ENCODE measurements around the gene CFAP100. TPM values are rescaled to one million over a fixed set of nuclear protein-coding genes. Genes with fewer than 3 reads are reported as not detected.
A peak's percentile ranks its signal among the peaks of the same experiment; 100 is the strongest.

The CFAP100 gene
- total and polyA plus RNA-seq, 2 experiments from 2014 or later, result not detected

- Histone ChIP-seq H3K9me3 (ENCODE audit: low read depth) (no peaks in the 10 kb centered on the region), H3K27me3 (peaks cover 6% of the 10 kb centered on the region), H3K36me3 (peaks cover 5% of the 10 kb centered on the region), H3K4me3 (peak overlapping the region; percentile 81), H3K27ac (peak overlapping the region; percentile 78), H3K4me1 (ENCODE audit: low read depth) (peaks cover 6% of the 10 kb centered on the region)
- peak; percentile 96 to 98 for DNase-seq (ENCODE audit: low read depth in 1 of 2, low spot score in 1 of 2)
- TF ChIP-seq CTCF (IDR thresholded peaks at IDR 0.05; ENCODE audit: low read depth, low read length), result no peak
Measured at GRCh38 chr3:126355777-126356372, 38.8 kb upstream of the CFAP100 start.

GRCh38 chr3:126356373-126357264 is 38.1 kb upstream of the CFAP100 start:
- peaks cover 6% of the 10 kb centered on the region for H3K27me3 ChIP-seq
- peaks cover under 1% of the 10 kb centered on the region for H3K36me3 ChIP-seq
- peak; percentile 37 to 64 for DNase-seq (ENCODE audit: low read depth in 1 of 2, low spot score in 1 of 2)
- H3K4me3 ChIP-seq, result peak overlapping the region; percentile 81
- H3K9me3 ChIP-seq (ENCODE audit: low read depth), result no peaks in the 10 kb centered on the region
- TF ChIP-seq CTCF (IDR thresholded peaks at IDR 0.05; ENCODE audit: low read depth, low read length), result no peak
- peak overlapping the region; percentile 78 for H3K27ac ChIP-seq
- peaks cover 6% of the 10 kb centered on the region for H3K4me1 ChIP-seq (ENCODE audit: low read depth)

GRCh38 chr3:126357295-126358037 is 37.2 kb upstream of the CFAP100 start, which contains the start of gene KLF15:
Gene KLF15, minus strand, starts transcription at chr3:126357408. Its CDS starts 4,486 bp downstream, at chr3:126352922.
- Histone ChIP-seq H3K27ac (peak within 1 kb of the TSS; percentile 78), H3K4me1 (ENCODE audit: low read depth) (peaks cover 6% of the 10 kb centered on the region), H3K9me3 (ENCODE audit: low read depth) (no peaks in the 10 kb centered on the region), H3K36me3 (no peaks in the 10 kb centered on the region), H3K27me3 (peaks cover 6% of the 10 kb centered on the region), H3K4me3 (peak within 1 kb of the TSS; percentile 81)
- no peak for TF ChIP-seq CTCF (IDR thresholded peaks at IDR 0.05; ENCODE audit: low read depth, low read length)
- peak; percentile 91 to 96 for DNase-seq (ENCODE audit: low read depth in 1 of 2, low spot score in 1 of 2)

GRCh38 chr3:126358038-126358815 is 36.5 kb upstream of the CFAP100 start:
- H3K36me3 ChIP-seq, result no peaks in the 10 kb centered on the region
- H3K4me3 ChIP-seq, result peak overlapping the region; percentile 81
- H3K27ac ChIP-seq, result no peak overlapping the region
- H3K9me3 ChIP-seq (ENCODE audit: low read depth), result no peaks in the 10 kb centered on the region
- peaks cover 6% of the 10 kb centered on the region for H3K4me1 ChIP-seq (ENCODE audit: low read depth)
- peak in 1 of 2 donors; percentile 40 for DNase-seq (ENCODE audit: low read depth in 1 of 2, low spot score in 1 of 2)
- TF ChIP-seq CTCF (IDR thresholded peaks at IDR 0.05; ENCODE audit: low read depth, low read length), result no peak
- peaks cover 6% of the 10 kb centered on the region for H3K27me3 ChIP-seq

GRCh38 chr3:126358816-126359181 is 35.9 kb upstream of the CFAP100 start:
- no peaks in the 10 kb centered on the region for H3K9me3 ChIP-seq (ENCODE audit: low read depth)

More at GRCh38 chr3:126358816-126359181, 35.9 kb upstream of the CFAP100 start:
- Histone ChIP-seq H3K4me1 (ENCODE audit: low read depth) (peaks cover 6% of the 10 kb centered on the region), H3K27me3 (peaks cover 6% of the 10 kb centered on the region), H3K36me3 (no peaks in the 10 kb centered on the region), H3K27ac (no peak overlapping the region), H3K4me3 (no peak overlapping the region)
- TF ChIP-seq CTCF (IDR thresholded peaks at IDR 0.05; ENCODE audit: low read depth, low read length), result no peak
- DNase-seq (ENCODE audit: low read depth in 1 of 2, low spot score in 1 of 2), result no peak
